SHP77 (cell line): ENCODE data around the gene AGBL5.
"Not testable (repeated sequence)": the region's sequence is repeated elsewhere in the genome, so short reads cannot be mapped to it uniquely, and the experiment has no call there.

ENCODE experiments used
- DNase-seq, 2 experiments: peaks; one replicate each; lab custom pipeline; 2025; lab: John Stamatoyannopoulos, UW

The AGBL5 gene

GRCh38 chr2:27051902-27052645, 606 bp downstream of the AGBL5 start:
- no peak for DNase-seq

DNA sequence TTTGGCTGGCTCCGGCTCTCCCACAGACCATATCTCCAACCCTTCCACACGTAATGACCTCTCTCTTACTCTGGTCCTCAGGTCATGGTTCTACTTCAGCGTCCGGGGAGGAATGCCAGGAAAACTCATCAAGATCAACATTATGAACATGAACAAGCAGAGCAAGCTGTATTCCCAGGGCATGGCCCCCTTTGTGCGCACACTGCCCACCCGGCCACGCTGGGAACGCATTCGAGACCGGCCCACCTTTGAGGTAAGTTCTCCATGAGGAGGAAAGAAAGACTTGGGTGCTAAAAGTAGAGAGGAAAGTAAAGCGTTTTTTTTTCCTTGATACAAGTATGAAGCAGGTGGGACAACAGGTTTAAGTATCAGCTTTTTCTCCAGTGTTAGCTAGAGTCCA, 1.9 kb downstream of the AGBL5 start:
- no peak for DNase-seq

DNA sequence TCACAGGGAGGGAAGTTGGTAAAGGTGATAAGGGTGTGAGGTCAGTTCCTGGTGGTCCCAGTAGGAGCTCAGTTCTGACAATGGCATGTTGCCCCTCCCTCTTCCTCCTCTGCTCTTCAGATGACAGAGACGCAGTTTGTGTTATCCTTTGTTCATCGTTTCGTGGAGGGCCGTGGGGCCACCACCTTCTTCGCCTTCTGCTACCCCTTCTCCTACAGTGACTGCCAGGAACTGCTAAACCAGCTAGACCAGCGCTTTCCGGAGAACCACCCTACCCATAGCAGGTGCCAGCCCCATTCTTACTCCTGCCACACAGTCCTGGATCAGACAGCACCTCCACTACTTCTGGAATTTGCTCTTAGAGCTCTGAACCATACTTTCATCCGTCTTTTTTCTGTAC, 2.3 kb downstream of the AGBL5 start:
- no peak for DNase-seq

DNA sequence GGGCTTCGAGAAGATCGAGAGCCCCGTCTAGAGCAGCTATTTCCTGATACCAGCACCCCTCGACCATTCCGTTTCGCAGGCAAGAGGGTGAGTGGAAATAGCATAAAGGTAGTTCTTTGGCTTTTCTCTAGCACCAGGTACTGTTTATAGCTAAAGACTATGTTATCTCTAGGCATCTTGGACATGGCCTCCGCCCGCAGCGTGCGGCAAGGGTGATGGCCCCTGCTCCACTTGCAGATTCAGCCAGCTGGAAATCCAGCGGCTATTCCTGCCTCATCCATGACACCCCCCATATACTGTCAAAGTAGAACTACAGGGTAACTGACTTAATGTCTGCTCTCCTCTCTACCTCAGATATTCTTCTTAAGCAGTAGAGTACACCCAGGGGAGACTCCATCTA, 3.3 kb downstream of the AGBL5 start:
- DNase-seq: no peak

GRCh38 chr2:27057184-27057583, 5.7 kb downstream of the AGBL5 start:
- DNase-seq: no peak

DNA sequence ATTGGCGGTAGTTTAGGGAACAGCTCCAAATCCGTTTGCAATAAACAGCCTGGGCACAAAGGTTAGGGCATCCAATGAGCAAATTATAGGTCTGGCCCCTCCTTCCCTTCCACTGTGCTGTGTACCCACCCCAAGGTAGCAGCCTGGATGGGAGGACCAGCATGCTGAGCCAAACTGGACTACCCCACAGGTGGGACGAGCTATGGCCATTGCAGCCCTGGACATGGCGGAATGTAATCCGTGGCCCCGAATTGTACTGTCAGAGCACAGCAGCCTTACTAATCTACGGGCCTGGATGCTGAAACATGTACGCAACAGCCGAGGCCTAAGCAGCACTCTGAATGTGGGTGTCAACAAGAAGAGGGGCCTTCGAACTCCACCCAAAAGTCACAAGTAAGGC, 6.7 kb downstream of the AGBL5 start:
- no peak for DNase-seq

DNA sequence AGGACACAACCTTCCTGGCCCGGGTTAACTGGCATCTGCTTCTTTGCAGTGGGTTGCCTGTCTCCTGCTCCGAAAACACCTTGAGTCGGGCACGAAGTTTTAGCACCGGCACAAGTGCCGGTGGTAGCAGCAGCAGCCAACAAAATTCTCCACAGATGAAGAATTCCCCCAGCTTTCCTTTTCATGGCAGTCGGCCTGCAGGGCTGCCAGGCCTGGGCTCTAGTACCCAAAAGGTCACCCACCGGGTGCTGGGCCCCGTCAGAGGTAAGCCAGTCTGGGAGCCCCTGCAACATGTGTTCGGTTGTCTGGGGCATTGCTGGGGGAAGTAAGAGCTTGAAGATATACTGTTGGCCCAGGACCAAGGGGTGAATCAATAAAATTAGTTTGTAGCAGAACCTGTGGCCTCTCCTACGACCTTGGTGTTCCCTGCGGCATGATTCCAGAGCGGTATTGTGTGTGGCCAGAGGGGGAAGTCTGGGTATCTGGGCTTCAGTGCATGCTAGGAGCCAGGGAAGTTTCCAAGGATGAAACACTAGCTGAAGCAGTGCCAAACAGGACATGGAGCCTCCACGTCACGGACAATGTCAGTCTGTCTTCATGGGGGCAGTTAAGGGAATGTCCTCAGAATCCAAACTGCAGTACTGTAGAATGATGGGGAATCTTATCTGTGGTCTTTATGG, 7.8 kb downstream of the AGBL5 start:
- DNase-seq: no peak

DNA sequence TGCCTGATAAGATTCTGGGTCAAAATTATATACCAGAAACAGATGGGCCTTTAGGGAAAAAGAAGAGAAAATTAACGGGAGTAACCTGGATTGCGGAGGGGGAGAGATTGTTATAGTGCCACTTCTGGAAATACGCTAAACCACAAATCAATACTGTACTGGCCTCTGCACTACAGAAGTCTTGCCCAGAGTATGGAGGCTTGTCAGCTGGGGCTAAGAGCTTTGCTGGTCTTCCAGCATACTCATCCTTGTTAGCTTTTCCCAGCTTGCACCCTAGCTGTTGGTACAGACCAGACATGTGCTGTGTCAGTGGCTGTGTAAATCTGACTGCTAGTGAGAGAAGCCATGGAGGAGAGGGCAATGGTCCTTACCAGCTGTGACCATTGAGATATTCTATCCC, 8.9 kb downstream of the AGBL5 start:
- DNase-seq: no peak

DNA sequence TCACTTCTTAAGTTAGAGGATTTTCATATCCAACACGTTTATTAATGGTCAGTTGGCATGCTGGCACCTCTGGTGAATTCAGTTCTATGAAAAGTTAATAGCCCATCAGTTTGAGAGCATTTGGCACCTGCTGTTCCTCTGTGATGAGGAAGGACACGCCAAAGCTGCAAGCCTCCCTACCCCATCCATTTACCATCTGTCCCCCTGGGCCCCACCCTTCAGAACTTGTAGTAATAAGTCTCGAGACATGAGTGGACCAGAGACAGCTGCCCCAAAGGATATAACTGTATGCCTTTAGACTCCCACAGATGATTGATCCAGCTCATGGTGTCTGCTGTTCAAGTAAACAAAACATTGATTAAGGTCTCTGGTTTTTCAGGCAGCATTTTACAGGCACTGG, 13.7 kb downstream of the AGBL5 start:
- DNase-seq: no peak

GRCh38 chr2:27067385-27067784, 15.9 kb downstream of the AGBL5 start:
- DNase-seq: no peak

GRCh38 chr2:27069436-27069835, 18.0 kb downstream of the AGBL5 start:
- DNase-seq: no peak

DNA sequence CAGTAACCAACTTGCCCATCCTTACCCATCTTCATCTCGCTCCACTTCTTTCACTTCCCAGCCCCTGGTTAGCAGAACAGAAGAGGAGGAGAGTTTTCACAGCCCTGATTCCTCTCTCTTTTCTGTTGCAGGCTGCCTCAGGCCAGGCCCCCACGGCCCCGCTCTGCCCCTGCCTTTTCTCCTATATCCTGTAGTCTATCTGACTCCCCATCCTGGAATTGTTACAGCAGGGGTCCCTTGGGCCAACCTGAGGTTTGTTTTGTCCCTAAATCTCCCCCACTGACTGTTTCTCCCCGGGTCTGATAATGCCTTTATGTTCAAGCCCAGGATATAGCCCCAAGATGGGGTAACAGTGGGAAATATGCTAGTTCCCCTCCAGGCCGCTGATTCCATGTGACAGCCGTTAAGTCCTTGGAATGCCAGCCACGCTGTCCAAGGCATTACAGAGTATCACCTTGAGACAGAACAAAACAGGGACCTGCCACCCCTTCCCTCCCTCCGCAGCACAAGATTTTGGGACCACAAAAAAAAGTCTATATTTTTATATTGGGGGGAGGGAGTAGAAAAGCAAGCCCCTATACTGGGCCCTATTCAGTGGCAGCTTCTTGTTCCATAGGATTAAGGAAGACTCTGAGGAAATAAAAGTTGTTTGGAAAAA, 18.6 kb downstream of the AGBL5 start:
- no peak for DNase-seq

DNA sequence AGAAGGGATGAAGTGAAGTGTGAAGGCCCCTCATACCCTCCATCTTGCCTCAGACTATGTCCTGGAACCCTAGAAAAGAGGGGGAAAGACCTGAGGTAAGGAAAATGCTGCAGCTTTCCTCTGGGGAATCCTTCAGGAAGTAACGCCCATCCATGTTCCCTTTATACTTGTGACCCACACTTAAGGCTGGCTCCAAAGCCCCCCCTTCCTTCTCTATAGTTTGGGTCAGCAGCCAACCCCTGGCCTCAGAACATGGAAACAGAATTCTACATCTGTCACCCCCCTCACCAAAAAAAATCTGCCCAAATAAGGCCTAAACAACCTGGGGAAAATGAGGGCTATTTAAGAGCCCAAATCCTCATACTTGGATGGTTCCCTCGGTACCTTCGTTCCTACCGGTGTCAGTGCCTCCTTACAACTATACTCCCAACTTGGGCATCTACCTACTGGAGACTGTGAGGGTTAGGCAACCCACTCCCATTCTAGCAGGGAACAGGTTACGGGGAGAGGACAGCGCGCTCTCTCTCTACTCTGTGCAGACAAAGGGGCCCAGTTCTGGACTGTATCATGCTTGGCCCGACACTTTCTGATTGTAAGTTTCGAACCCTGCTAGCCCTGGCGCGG, 19.3 kb downstream of the AGBL5 start:
- DNase-seq: no peak

- peak; percentile 79 to 90 for DNase-seq
Measured at GRCh38 chr2:27071277-27071989, 20.0 kb downstream of the AGBL5 start, which contains the start of gene OST4. TSS of gene OST4 (minus strand) at chr2:27071654.

- DNase-seq: no peak
Measured at GRCh38 chr2:27071990-27072830, 20.7 kb downstream of the AGBL5 start.

GRCh38 chr2:27072920-27073319, 21.5 kb downstream of the AGBL5 start:
- no peak for DNase-seq

- DNase-seq: no peak
Measured at GRCh38 chr2:27073782-27074181, 22.3 kb downstream of the AGBL5 start.

DNA sequence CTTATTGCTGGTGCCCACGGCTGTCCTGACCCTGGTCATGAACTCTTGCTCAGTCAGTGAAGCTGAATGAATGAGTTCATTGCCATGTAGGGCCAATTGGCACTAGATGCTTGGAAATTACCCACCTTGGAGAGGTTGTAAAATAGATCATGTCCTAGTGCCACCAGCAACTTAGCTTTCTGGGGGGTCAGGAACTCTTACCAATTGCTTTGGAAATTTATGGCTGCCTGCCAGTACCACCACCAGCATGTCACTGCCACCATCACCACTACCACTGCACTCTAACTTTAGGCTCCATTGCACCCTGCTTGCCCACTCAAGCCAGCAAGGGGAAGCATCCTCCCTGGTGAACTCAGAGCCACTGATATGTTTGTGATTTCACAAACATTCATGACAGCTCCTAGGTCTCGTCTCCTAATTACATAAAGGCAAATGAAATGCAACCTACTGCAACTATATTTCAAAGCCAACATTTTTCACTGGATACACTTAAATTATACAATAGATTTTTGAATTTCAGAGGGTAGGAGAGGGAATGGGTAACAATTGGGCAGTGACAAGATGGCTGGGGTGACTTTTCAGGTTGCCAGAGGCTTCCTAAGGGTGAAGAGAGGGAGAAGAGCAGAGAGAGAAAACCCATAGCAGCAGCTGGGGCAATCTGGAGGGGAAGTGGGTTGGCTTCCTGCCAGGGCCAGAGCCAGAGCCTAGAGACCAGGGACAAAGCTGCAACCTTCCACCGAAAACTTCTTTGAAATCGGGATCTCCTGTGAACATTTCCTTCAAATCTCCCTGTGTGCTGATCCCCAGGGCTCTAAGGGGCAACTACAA, 23.5 kb downstream of the AGBL5 start:
- peak; percentile 63 to 69 for DNase-seq

GRCh38 chr2:27075566-27075871, 24.1 kb downstream of the AGBL5 start:
- DNase-seq: not testable (repeated sequence)

- DNase-seq: no peak
Measured at GRCh38 chr2:27076323-27076722, 24.9 kb downstream of the AGBL5 start.
